H1 (cell line): ENCODE results near the gene OR1N1. TPM values are rescaled to one million over a fixed set of nuclear protein-coding genes. Genes with fewer than 3 reads are reported as not detected.

ENCODE experiments used
- CTCF ChIA-PET: fragments of 300-600 bp; sonication (Branson Sonifier 250); formaldehyde crosslinking; loops from one replicate; lab custom pipeline; 2021; ENCODE audit not compliant: partially characterized antibody; lab: Charles Lee
- POLR2A ChIA-PET: fragments of 300-600 bp; sonication (Branson Sonifier 250); formaldehyde crosslinking; loops from one replicate; lab custom pipeline; 2021; ENCODE audit warnings: inconsistent platforms; ENCODE audit not compliant: partially characterized antibody; lab: Charles Lee
- DNase-seq, 2 experiments: peaks; one replicate each; pipeline versions ENCODE4 v3.0.0 to v3.0.0-alpha.2; 2010 to 2022; ENCODE audit warnings: low spot score in 2 of 2, low read depth in 1 of 2, mixed read lengths in 1 of 2
- FAIRE-seq: peaks from 2 replicates; lab custom pipeline; 2011; peaks lifted over from hg19 to GRCh38; lab: Jason Lieb, UNC
- H2AFZ ChIP-seq: 2 replicates; pipeline ENCODE4 v1.8.1; 2012; ENCODE audit warnings: low read length, inconsistent platforms
- H2AK5ac ChIP-seq: 2 replicates; pipeline ENCODE4 v1.6.1; 2013; ENCODE audit warnings: low read depth, low read length
- H2BK120ac ChIP-seq: replicated peaks from 2 replicates; pipeline ENCODE3; 2013; ENCODE audit warnings: low read depth, low read length, inconsistent platforms
- H2BK12ac ChIP-seq: 2 replicates; pipeline ENCODE4 v1.6.1; 2013; ENCODE audit warnings: low read depth, low read length
- H2BK15ac ChIP-seq: 2 replicates; pipeline ENCODE4 v1.6.1; 2013; ENCODE audit warnings: low read length
- H2BK20ac ChIP-seq: 2 replicates; pipeline ENCODE4 v1.6.1; 2013; ENCODE audit warnings: low read length
- H2BK5ac ChIP-seq: 2 replicates; pipeline ENCODE4 v1.6.1; 2013; ENCODE audit warnings: low read depth, low read length
- H3K14ac ChIP-seq: 2 replicates; pipeline ENCODE4 v1.6.1; 2013; ENCODE audit warnings: inconsistent platforms; ENCODE audit not compliant: insufficient read length
- H3K18ac ChIP-seq: 2 replicates; pipeline ENCODE4 v1.6.1; 2013; ENCODE audit warnings: low read length; ENCODE audit errors: extremely low read depth
- H3K23ac ChIP-seq: 2 replicates; pipeline ENCODE4 v1.6.1; 2013; ENCODE audit warnings: inconsistent platforms; ENCODE audit not compliant: insufficient read length
- H3K23me2 ChIP-seq: 2 replicates; pipeline ENCODE4 v1.6.1; 2013; ENCODE audit warnings: low read depth, low read length
- H3K27ac ChIP-seq: 2 replicates; pipeline ENCODE4 v1.6.1; 2011; ENCODE audit warnings: low read depth, low read length, inconsistent platforms
- H3K27me3 ChIP-seq, 4 experiments: replicated peaks in 1 of 4; 1 replicate in 1 of 4; 2 replicates in 3 of 4; pipeline versions ENCODE4 v1.6.1 to v1.8.1; 2011 to 2013; ENCODE audit warnings: low read length in 3 of 4, mild to moderate bottlenecking in 3 of 4, inconsistent platforms in 2 of 4, mixed read lengths in 2 of 4, moderate library complexity in 1 of 4; ENCODE audit not compliant: control insufficient read depth in 3 of 4, insufficient read depth in 3 of 4; ENCODE audit errors: extremely low read depth in 1 of 4
- H3K36me3 ChIP-seq, 4 experiments: 2 replicates each; pipeline versions ENCODE4 v1.6.1 to v1.8.1; 2011 to 2013; ENCODE audit warnings: mild to moderate bottlenecking in 4 of 4, low read length in 3 of 4, moderate library complexity in 2 of 4, control low read depth in 1 of 4, inconsistent platforms in 1 of 4; ENCODE audit not compliant: insufficient read depth in 4 of 4, control insufficient read depth in 2 of 4
- H3K4ac ChIP-seq: replicated peaks from 2 replicates; pipeline ENCODE3; 2013; ENCODE audit warnings: low read length, low read depth, mixed read lengths, inconsistent platforms; ENCODE audit not compliant: insufficient read length
- H3K4me1 ChIP-seq, 4 experiments: replicated peaks in 1 of 4; 1 replicate in 1 of 4; 2 replicates in 3 of 4; pipeline versions ENCODE4 v1.6.1 to v1.8.1; 2011 to 2013; ENCODE audit warnings: low read length in 3 of 4, inconsistent platforms in 2 of 4, mixed read lengths in 1 of 4; ENCODE audit not compliant: insufficient read depth in 4 of 4, control insufficient read depth in 3 of 4
- H3K4me2 ChIP-seq, 2 experiments: 2 replicates each; pipeline versions ENCODE4 v1.6.1 to v1.8.1; 2011 to 2013; ENCODE audit warnings: low read depth in 2 of 2, low read length in 2 of 2, control low read depth in 1 of 2, inconsistent platforms in 1 of 2, mild to moderate bottlenecking in 1 of 2; ENCODE audit not compliant: insufficient read depth in 1 of 2
- H3K4me3 ChIP-seq, 4 experiments: fragments of 200-600, 300-600 bp in 1 of 4; sonication (generic), shearing (Covaris generic), sonication (Bioruptor Twin) in 1 of 4; 2 replicates each; pipeline versions ENCODE4 v1.5.1 to v1.8.1; 2011 to 2016; ENCODE audit warnings: low read length in 4 of 4, low read depth in 3 of 4, control low read depth in 2 of 4, inconsistent platforms in 2 of 4, mild to moderate bottlenecking in 2 of 4, mixed read lengths in 1 of 4, moderate library complexity in 1 of 4; ENCODE audit not compliant: insufficient read depth in 2 of 4; ENCODE audit errors: extremely low read depth in 1 of 4
- H3K56ac ChIP-seq: replicated peaks from 2 replicates; pipeline ENCODE3; 2013; ENCODE audit warnings: low read depth, mild to moderate bottlenecking, mixed read lengths, low read length, inconsistent platforms; ENCODE audit not compliant: insufficient read length
- H3K79me1 ChIP-seq: 2 replicates; pipeline ENCODE4 v1.6.1; 2013; ENCODE audit warnings: low read depth, low read length, control low read depth
- H3K79me2 ChIP-seq, 2 experiments: 2 replicates each; pipeline versions ENCODE4 v1.6.1 to v1.8.1; 2012 to 2013; ENCODE audit warnings: low read length in 2 of 2, mild to moderate bottlenecking in 2 of 2, inconsistent platforms in 1 of 2; ENCODE audit not compliant: insufficient read depth in 2 of 2, control insufficient read depth in 1 of 2
- H3K9ac ChIP-seq, 4 experiments: replicated peaks in 1 of 4; 1 replicate in 1 of 4; 2 replicates in 3 of 4; pipeline versions ENCODE4 v1.6.1 to v1.8.1; 2011 to 2013; ENCODE audit warnings: low read depth in 3 of 4, low read length in 3 of 4, control low read depth in 2 of 4, mild to moderate bottlenecking in 2 of 4, moderate library complexity in 2 of 4, inconsistent platforms in 1 of 4; ENCODE audit errors: extremely low read depth in 1 of 4
- H3K9me3 ChIP-seq, 2 experiments: 2 replicates each; pipeline versions ENCODE4 v1.6.1 to v1.8.1; 2012 to 2013; ENCODE audit warnings: mild to moderate bottlenecking in 2 of 2, moderate library complexity in 2 of 2, control low read depth in 1 of 2, inconsistent platforms in 1 of 2, low read depth in 1 of 2, low read length in 1 of 2, mixed read lengths in 1 of 2; ENCODE audit not compliant: insufficient read depth in 2 of 2
- H4K20me1 ChIP-seq, 2 experiments: replicated peaks in 1 of 2; 2 replicates each; pipeline versions ENCODE3 to v1.8.1; 2011 to 2013; ENCODE audit warnings: inconsistent platforms in 2 of 2, low read length in 2 of 2, mild to moderate bottlenecking in 1 of 2; ENCODE audit not compliant: insufficient read depth in 2 of 2, control insufficient read depth in 1 of 2
- H4K5ac ChIP-seq: 2 replicates; pipeline ENCODE4 v1.6.1; 2013; ENCODE audit warnings: low read length, low read depth, mixed read lengths, inconsistent platforms; ENCODE audit not compliant: insufficient read length
- H4K8ac ChIP-seq: 2 replicates; pipeline ENCODE4 v1.8.0; 2013; ENCODE audit warnings: mild to moderate bottlenecking, moderate library complexity, low read length, inconsistent platforms; ENCODE audit not compliant: insufficient read depth; ENCODE audit errors: extremely low read depth
- H4K91ac ChIP-seq: replicated peaks from 2 replicates; pipeline ENCODE3; 2013; ENCODE audit warnings: low read length, mixed read lengths, inconsistent platforms; ENCODE audit not compliant: insufficient read length
- BACH1 ChIP-seq: IDR thresholded peaks from 2 replicates; pipeline ENCODE4 v1.6.1; 2012; ENCODE audit warnings: low read length, improper control_type of control experiment
- EGR1 ChIP-seq: IDR thresholded peaks from 2 replicates; pipeline ENCODE4 v1.6.1; 2011; ENCODE audit warnings: low read depth, low read length, borderline replicate concordance
- EP300 ChIP-seq, 2 experiments: IDR thresholded peaks; 1 replicate in 1 of 2; 2 replicates in 1 of 2; pipeline ENCODE4 v1.6.1; 2011 to 2012; ENCODE audit warnings: low read depth in 2 of 2, low read length in 2 of 2, mild to moderate bottlenecking in 2 of 2, borderline replicate concordance in 1 of 2, inconsistent platforms in 1 of 2, moderate library complexity in 1 of 2
- EZH2 ChIP-seq: fragments of 200-600 bp; sonication (generic); IDR thresholded peaks from 2 replicates; pipeline ENCODE4 v1.7.1; 2012; ENCODE audit warnings: low read depth, mild to moderate bottlenecking, moderate library complexity, low read length, inconsistent platforms; ENCODE audit not compliant: severe bottlenecking
- RBBP5 ChIP-seq: IDR thresholded peaks from 2 replicates; pipeline ENCODE4 v1.7.1; 2012; ENCODE audit warnings: low read depth, mild to moderate bottlenecking, inconsistent platforms, low read length, moderate library complexity, borderline replicate concordance
- SUZ12 ChIP-seq: fragments of 200-600 bp; sonication (generic); IDR thresholded peaks from 2 replicates; pipeline ENCODE4 v1.6.1; 2012; ENCODE audit warnings: mild to moderate bottlenecking, inconsistent platforms, low read length, moderate library complexity, mixed read lengths
- WGBS, 2 experiments: shearing (Covaris generic) in 1 of 2; methylation state at CpG; one replicate each; pipeline versions ENCODE4 v1.1.6 to v1.1.7; 2013 to 2015; ENCODE audit warnings: low lambda C conversion rate in 2 of 2, mixed read lengths in 2 of 2, inconsistent platforms in 1 of 2, low coverage in 1 of 2, missing lambda C conversion rate in 1 of 2; ENCODE audit not compliant: insufficient replicate concordance in 2 of 2, insufficient coverage in 1 of 2, insufficient read length in 1 of 2; ENCODE audit errors: extremely low coverage in 1 of 2, missing lambda C conversion rate in 1 of 2; 5-methylcytosine and 5-hydroxymethylcytosine counted together
- polyA plus RNA-seq, 7 experiments: library from polyadenylated mRNA; depleted of rRNA in 3 of 7; stranded (reverse) in 5 of 7; unstranded in 2 of 7; fragments of >200 nt in 5 of 7; fragments of 200-250 nt in 2 of 7; gene quantifications; 1 replicate in 5 of 7; 2 replicates in 1 of 7; 4 replicates in 1 of 7; pipeline versions ENCODE4 v1.2.1 to v1.2.3, GENCODE V29; 2011 to 2013; ENCODE audit warnings: missing spikeins in 2 of 7, mixed read lengths in 2 of 7
- total RNA-seq: library from RNA; stranded (reverse); fragmentation: NEBNext Ultra II Directional; extraction: Animal tissue kit (Norgen Biotek cat#: 25700); gene quantifications from 2 replicates; pipeline ENCODE4 v1.2.1, GENCODE V29; 2021

The OR1N1 gene
- total and polyA plus RNA-seq, 2 of the 8 experiments (the other 6 are each of a cell fraction or from before 2014, with no cell fraction given): not detected

DNA sequence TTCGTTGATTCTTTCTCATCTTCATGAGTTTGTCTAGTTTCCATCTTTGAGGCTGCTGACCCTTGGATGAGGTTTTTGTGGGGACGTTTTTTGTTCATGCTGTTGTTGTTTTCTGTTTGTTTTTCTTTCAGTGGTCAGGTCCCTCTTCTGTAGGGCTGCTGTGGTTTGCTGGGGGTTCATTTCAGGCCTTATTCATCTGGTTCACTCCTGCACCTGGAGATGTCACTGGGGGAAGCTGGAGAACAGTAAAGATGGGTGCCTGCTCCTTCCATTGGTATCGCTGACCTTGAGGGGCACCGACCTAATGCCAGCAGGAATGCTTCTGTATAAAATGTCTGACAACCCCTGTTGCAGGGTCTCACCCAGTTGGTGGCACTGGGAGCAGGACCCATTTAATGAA, 34.4 kb upstream of the OR1N1 start:
- no peaks in the 10 kb centered on the region for H3K4me1 ChIP-seq
- H2BK120ac ChIP-seq: no peak overlapping the region
- H3K18ac ChIP-seq: no peak overlapping the region
- H3K14ac ChIP-seq: no peak overlapping the region
- no peak for FAIRE-seq
- no peak overlapping the region for H3K4ac ChIP-seq
- no peaks in the 10 kb centered on the region for H3K27me3 ChIP-seq
- no peak overlapping the region for H3K23ac ChIP-seq
- no peak overlapping the region for H2BK5ac ChIP-seq
- TF ChIP-seq EZH2 (no peak), SUZ12 (no peak), EGR1 (no peak), EP300 (IDR thresholded peaks at IDR 0.05; ENCODE audit: borderline replicate concordance in 1 of 2, low read depth in 2 of 2, low read length in 2 of 2) (no peak), BACH1 (no peak), RBBP5 (no peak)
- ChIA-PET CTCF (no interaction called here), POLR2A (no interaction called here)
- no peak overlapping the region for H2BK15ac ChIP-seq
- H4K8ac ChIP-seq: no peak overlapping the region
- H3K79me2 ChIP-seq: no peaks in the 10 kb centered on the region
- no peak overlapping the region for H4K5ac ChIP-seq
- H3K4me2 ChIP-seq: no peak overlapping the region
- H3K36me3 ChIP-seq: no peaks in the 10 kb centered on the region
- H2BK12ac ChIP-seq: no peak overlapping the region
- H4K20me1 ChIP-seq: no peaks in the 10 kb centered on the region
- H3K79me1 ChIP-seq: no peaks in the 10 kb centered on the region
- no peak overlapping the region for H3K27ac ChIP-seq
- no peak overlapping the region for H2AFZ ChIP-seq
- WGBS, 2 experiments: 68% methylated on average over 4 of the region's 4 CpGs; no CpG with 5 or more reads in 1 of the 2 experiments
- peaks cover 47 to 52% of the 10 kb centered on the region in 2 experiments for H3K9me3 ChIP-seq
- H2BK20ac ChIP-seq: no peak overlapping the region
- no peak for DNase-seq
- no peak overlapping the region for H2AK5ac ChIP-seq
- no peak overlapping the region for H3K4me3 ChIP-seq
- H3K9ac ChIP-seq: no peak overlapping the region
- no peaks in the 10 kb centered on the region for H3K23me2 ChIP-seq
- H4K91ac ChIP-seq: no peak overlapping the region
- H3K56ac ChIP-seq: no peak overlapping the region
